ENCODE measurements around the gene HERPUD1. TPM values are rescaled to one million over a fixed set of nuclear protein-coding genes. Genes with fewer than 3 reads are reported as not detected.

HERPUD1 gene
- total RNA-seq, 4 donors from 2014 or later = 40.6 to 81.3 (median 43.9) TPM

GRCh38 chr16:56982695-56983094 is 50.8 kb downstream of the HERPUD1 start:
- Histone ChIP-seq H3K27ac (no peak overlapping the region), H3K4me1 (peaks cover 7 to 31% (median 21%) of the 10 kb centered on the region in 3 donors), H3K27me3 (no peaks in the 10 kb centered on the region), H3K36me3 (peaks cover 0 to 5% (median 0%) of the 10 kb centered on the region in 3 donors), H3K4me3 (no peak overlapping the region), H3K9me3 (no peaks in the 10 kb centered on the region)
- TF ChIP-seq POLR2A (IDR thresholded peaks at IDR 0.05) = no peak
- TF ChIP-seq CTCF (IDR thresholded peaks at IDR 0.05) = no peak
- DNase-seq = no peak
- intact Hi-C loops (cut with DNase I) = no loop called here
- 60 to 90% methylated on average over 1 to 2 of the region's 2 CpGs for whole genome bisulfite sequencing, 2 donors

GRCh38 chr16:56983211-56983751 is 51.3 kb downstream of the HERPUD1 start:
- Histone ChIP-seq H3K36me3 (peaks cover 0 to 5% (median 0%) of the 10 kb centered on the region in 3 donors), H3K27ac (no peak overlapping the region), H3K4me1 (peaks cover 9 to 37% (median 27%) of the 10 kb centered on the region in 3 donors), H3K4me3 (no peak overlapping the region), H3K27me3 (no peaks in the 10 kb centered on the region), H3K9me3 (no peaks in the 10 kb centered on the region)
- no peak for DNase-seq
- intact Hi-C loops (cut with DNase I) = no loop called here
- 82 to 96% methylated on average over 4 to 8 of the region's 9 CpGs for WGBS, 2 donors
- TF ChIP-seq CTCF (IDR thresholded peaks at IDR 0.05) = no peak
- no peak for TF ChIP-seq POLR2A (IDR thresholded peaks at IDR 0.05)

GRCh38 chr16:56984639-56985038 is 52.7 kb downstream of the HERPUD1 start:
- no peak for DNase-seq
- no peak for TF ChIP-seq CTCF (IDR thresholded peaks at IDR 0.05)
- no peak for TF ChIP-seq POLR2A (IDR thresholded peaks at IDR 0.05)

GRCh38 chr16:56985288-56985961 is 53.5 kb downstream of the HERPUD1 start:
- Histone ChIP-seq H3K4me3 (no peak overlapping the region), H3K27me3 (no peaks in the 10 kb centered on the region), H3K4me1 (peaks cover 17 to 54% (median 34%) of the 10 kb centered on the region in 3 donors), H3K27ac (peak overlapping the region in 3 of 4 donors; percentile 60 to 74 (median 60)), H3K36me3 (peaks cover 0 to 5% (median 0%) of the 10 kb centered on the region in 3 donors), H3K9me3 (no peaks in the 10 kb centered on the region)
- intact Hi-C loops (cut with DNase I) = no loop called here
- DNase-seq = no peak
- TF ChIP-seq POLR2A (IDR thresholded peaks at IDR 0.05) (no peak), CTCF (IDR thresholded peaks at IDR 0.05) (no peak)
- WGBS, 2 donors = 41 to 81% methylated on average over 3 to 7 of the region's 7 CpGs

More at GRCh38 chr16:56984639-56985038, 52.7 kb downstream of the HERPUD1 start:
- H3K4me1 ChIP-seq = peaks cover 17 to 47% (median 34%) of the 10 kb centered on the region in 3 donors
- 73 to 76% methylated on average over 6 of the region's 6 CpGs for WGBS, 2 donors
- H3K36me3 ChIP-seq = peaks cover 0 to 5% (median 0%) of the 10 kb centered on the region in 3 donors
- no peaks in the 10 kb centered on the region for H3K9me3 ChIP-seq
- intact Hi-C loops (cut with DNase I) = no loop called here
- H3K27me3 ChIP-seq = no peaks in the 10 kb centered on the region
- H3K27ac ChIP-seq = peak overlapping the region in 2 of 4 donors; percentile 60
- no peak overlapping the region for H3K4me3 ChIP-seq

- 80% methylated on average over 2 of the region's 2 CpGs; no CpG with 5 or more reads in 1 of the 2 donors for WGBS, 2 donors
- no peak overlapping the region for H3K4me3 ChIP-seq
- peaks cover 22 to 60% (median 40%) of the 10 kb centered on the region in 3 donors for H3K4me1 ChIP-seq
- DNase-seq = no peak
- peaks cover 0 to 5% (median 0%) of the 10 kb centered on the region in 3 donors for H3K36me3 ChIP-seq
- H3K27ac ChIP-seq = peak overlapping the region in 3 of 4 donors; percentile 60 to 74 (median 60)
- H3K27me3 ChIP-seq = no peaks in the 10 kb centered on the region
- TF ChIP-seq CTCF (IDR thresholded peaks at IDR 0.05) (no peak), POLR2A (IDR thresholded peaks at IDR 0.05) (no peak)
- no peaks in the 10 kb centered on the region for H3K9me3 ChIP-seq
- intact Hi-C loops (cut with DNase I) = no loop called here
These were observed 54.0 kb downstream of the HERPUD1 start for GRCh38 chr16:56985962-56986360.

Data from esophagus squamous epithelium (tissue), 5 donors.